HepG2 (cell line): Measurements from ENCODE around the gene TBC1D1. TPM values are rescaled to one million over a fixed set of nuclear protein-coding genes. Genes with fewer than 3 reads are reported as not detected.

ENCODE experiments used
- ATAC-seq: fragments of 200-7000 bp; cut with Tn5 transposase; 3 replicates; pipeline ENCODE4 v1.9.1; 2020; ENCODE audit warnings: mild to moderate bottlenecking, moderate library complexity
- BruUV-seq: library from RNA; stranded (reverse); fragments of 400-500 nt; replicated peaks from 2 replicates; lab custom pipeline; 2021; lab: Mats Ljungman, UMichigan
- CTCF ChIA-PET: fragments of 300-600 bp; formaldehyde crosslinking; extraction: SDS; loops from one replicate; lab custom pipeline; 2021; ENCODE audit warnings: low total read pairs, inconsistent platforms, low intra/inter-chr PET ratio; lab: Yijun Ruan, JAX
- POLR2A ChIA-PET: fragments of 350-600 bp; sonication (Branson Sonifier 250); formaldehyde crosslinking; loops from one replicate; lab custom pipeline; 2020; ENCODE audit warnings: antibody characterized with exemption, inconsistent platforms; lab: Yijun Ruan, JAX
- DNase-seq: peaks from one replicate; pipeline ENCODE4 v3.0.0-alpha.2; 2015; ENCODE audit warnings: low spot score
- FAIRE-seq: peaks from 3 replicates; lab custom pipeline; 2011; peaks lifted over from hg19 to GRCh38; lab: Jason Lieb, UNC
- H2AFZ ChIP-seq: one replicate; pipeline ENCODE4 v1.6.1; 2011; ENCODE audit warnings: low read length, inconsistent platforms
- H3K27ac ChIP-seq: fragments of 300-600 bp; 3 replicates; pipeline ENCODE4 v1.8.0; 2011; ENCODE audit warnings: mixed run types, mild to moderate bottlenecking, mixed read lengths, low read length, inconsistent platforms; ENCODE audit not compliant: insufficient read depth; ENCODE audit errors: extremely low read length
- H3K27me3 ChIP-seq, 2 experiments: fragments of 200-600 bp in 1 of 2; 2 replicates in 1 of 2; 3 replicates in 1 of 2; pipeline versions ENCODE4 v1.6.0 to v1.8.0; 2011; ENCODE audit warnings: low read length in 2 of 2, mild to moderate bottlenecking in 2 of 2, moderate library complexity in 2 of 2, inconsistent platforms in 1 of 2; ENCODE audit not compliant: insufficient read depth in 2 of 2, control insufficient read depth in 1 of 2
- H3K36me3 ChIP-seq, 2 experiments: fragments of 200-600 bp in 1 of 2; replicated peaks in 1 of 2; 2 replicates in 1 of 2; 3 replicates in 1 of 2; pipeline versions ENCODE4 v1.5.1 to v1.8.0; 2011; ENCODE audit warnings: low read length in 2 of 2, inconsistent platforms in 1 of 2; ENCODE audit not compliant: insufficient read depth in 2 of 2, control insufficient read depth in 1 of 2
- H3K4me1 ChIP-seq: 2 replicates; pipeline ENCODE4 v1.5.1; 2012; ENCODE audit warnings: low read length, inconsistent platforms; ENCODE audit not compliant: insufficient read depth
- H3K4me2 ChIP-seq: 2 replicates; pipeline ENCODE4 v1.6.0; 2011; ENCODE audit warnings: low read depth, low read length, inconsistent platforms
- H3K4me3 ChIP-seq, 3 experiments: fragments of 200-600 bp in 1 of 3; sonication (generic), shearing (Covaris generic) in 1 of 3; replicated peaks in 1 of 3; 2 replicates each; pipeline ENCODE4 v1.5.1; 2011 to 2016; ENCODE audit warnings: low read length in 3 of 3, inconsistent platforms in 2 of 3, low read depth in 2 of 3, mild to moderate bottlenecking in 2 of 3, control low read depth in 1 of 3, mixed read lengths in 1 of 3; ENCODE audit not compliant: insufficient read depth in 1 of 3
- H3K79me2 ChIP-seq: one replicate; pipeline ENCODE4 v1.6.1; 2011; ENCODE audit warnings: low read length, inconsistent platforms; ENCODE audit not compliant: insufficient read depth
- H3K9ac ChIP-seq: 2 replicates; pipeline ENCODE4 v1.6.0; 2011; ENCODE audit warnings: mild to moderate bottlenecking, low read depth, low read length, inconsistent platforms; ENCODE audit not compliant: insufficient read depth
- H3K9me3 ChIP-seq: 2 replicates; pipeline ENCODE4 v1.5.1; 2012; ENCODE audit warnings: mild to moderate bottlenecking, low read length
- H4K20me1 ChIP-seq: 2 replicates; pipeline ENCODE4 v1.6.0; 2011; ENCODE audit warnings: inconsistent platforms, mild to moderate bottlenecking, low read length, moderate library complexity; ENCODE audit not compliant: insufficient read depth
- ARNT2 ChIP-seq: sonication (generic); formaldehyde crosslinking; IDR thresholded peaks from 2 replicates; pipeline ENCODE4 v1.8.0; 2022; ENCODE audit warnings: mild to moderate bottlenecking, low read depth, missing genetic modification reagents, moderate library complexity
- ATF5 ChIP-seq: sonication (generic); formaldehyde crosslinking; IDR thresholded peaks from 2 replicates; pipeline ENCODE4 v1.4.0; 2020; ENCODE audit warnings: mild to moderate bottlenecking, low read depth, missing genetic modification reagents
- MAFF ChIP-seq: IDR thresholded peaks from 2 replicates; pipeline ENCODE4 v1.6.1; 2011; ENCODE audit warnings: low read depth, low read length, improper control_type of control experiment
- MAFK ChIP-seq, 2 experiments: IDR thresholded peaks in 1 of 2; conservative IDR thresholded peaks in 1 of 2; 2 replicates each; pipeline ENCODE4 v1.6.1; 2011; ENCODE audit warnings: improper control_type of control experiment in 2 of 2, low read length in 2 of 2
- RBM22 ChIP-seq: fragments of 200-400 bp; formaldehyde crosslinking; optimal IDR thresholded peaks from 2 replicates; pipeline ENCODE3; 2017; ENCODE audit warnings: mild to moderate bottlenecking, low read length, moderate library complexity
- WGBS: methylation state at CpG from one replicate; pipeline ENCODE4 v1.1.6; 2017; ENCODE audit warnings: low lambda C conversion rate; 5-methylcytosine and 5-hydroxymethylcytosine counted together
- in situ Hi-C: cut with HindIII; loops from 2 replicates; pipeline ENCODE4 v1.10.0; 2017; ENCODE audit warnings: low pct_unique_long_range_greater_than_20kb; ENCODE audit not compliant: extremely low pct_ligation_motif_present
- intact Hi-C: fragments of 100-400 bp; cut with micrococcal nuclease; formaldehyde crosslinking; loops from one replicate; pipeline ENCODE4 v1.10.0; 2022; ENCODE audit not compliant: unreplicated experiment
- polyA plus RNA-seq, 8 experiments: library from polyadenylated mRNA; depleted of rRNA in 3 of 8; stranded (reverse) in 7 of 8; unstranded in 1 of 8; fragments of >200 nt; fragmentation: Illumina TruSeq in 4 of 8; extraction: Trizol in 4 of 8; gene quantifications; 2 replicates each; pipeline versions ENCODE4 v1.2.1 to v1.2.3, GENCODE V29; 2011 to 2016; ENCODE audit warnings: low read depth in 4 of 8, missing spikeins in 1 of 8, mixed read lengths in 1 of 8; ENCODE audit not compliant: insufficient read depth in 1 of 8
- total RNA-seq, 5 experiments: library from RNA; depleted of rRNA; stranded (reverse); fragments of >200 nt; fragmentation: Illumina TruSeq; extraction: Trizol; gene quantifications; 2 replicates each; pipeline ENCODE4 v1.2.3, GENCODE V29; 2016; ENCODE audit warnings: low read depth in 1 of 5
- TF ChIP-seq, protein P1 (sequence below): sonication (generic); formaldehyde crosslinking; IDR thresholded peaks from 2 replicates; pipeline ENCODE4 v1.5.1; 2020; ENCODE audit warnings: mild to moderate bottlenecking, missing genetic modification reagents, moderate library complexity

The TBC1D1 gene
- total and polyA plus RNA-seq, 2 of the 13 experiments (the other 11 are each of a cell fraction or from before 2014, with no cell fraction given), result 37.3 to 62.8 TPM

- Histone ChIP-seq H3K4me2 (no peak overlapping the region), H3K79me2 (no peaks in the 10 kb centered on the region), H2AFZ (no peak overlapping the region), H3K4me3 (no peak overlapping the region), H3K9ac (no peak overlapping the region), H3K27ac (no peak overlapping the region), H3K4me1 (peaks cover 7% of the 10 kb centered on the region; the same call in 1 of the 2 replicates), H3K9me3 (no peaks in the 10 kb centered on the region), H3K36me3 (no peaks in the 10 kb centered on the region), H4K20me1 (no peaks in the 10 kb centered on the region), H3K27me3 (peaks cover 0 to 8% of the 10 kb centered on the region in 2 experiments; a peak in 2 of 5 replicates)
- no peak for TF ChIP-seq RBM22
- peak; percentile 77 to 80 for TF ChIP-seq MAFK (conservative IDR thresholded peaks at IDR 0.05 in 1 of 2, IDR thresholded peaks at IDR 0.05 in 1 of 2; ENCODE audit: low read length in 2 of 2)
- peak; percentile 65 for TF ChIP-seq MAFF
- no peak for TF ChIP-seq ATF5 (CRISPR knock-in tag)
- no peak for TF ChIP-seq ARNT2 (CRISPR knock-in tag)
- TF ChIP-seq, protein P1, sequence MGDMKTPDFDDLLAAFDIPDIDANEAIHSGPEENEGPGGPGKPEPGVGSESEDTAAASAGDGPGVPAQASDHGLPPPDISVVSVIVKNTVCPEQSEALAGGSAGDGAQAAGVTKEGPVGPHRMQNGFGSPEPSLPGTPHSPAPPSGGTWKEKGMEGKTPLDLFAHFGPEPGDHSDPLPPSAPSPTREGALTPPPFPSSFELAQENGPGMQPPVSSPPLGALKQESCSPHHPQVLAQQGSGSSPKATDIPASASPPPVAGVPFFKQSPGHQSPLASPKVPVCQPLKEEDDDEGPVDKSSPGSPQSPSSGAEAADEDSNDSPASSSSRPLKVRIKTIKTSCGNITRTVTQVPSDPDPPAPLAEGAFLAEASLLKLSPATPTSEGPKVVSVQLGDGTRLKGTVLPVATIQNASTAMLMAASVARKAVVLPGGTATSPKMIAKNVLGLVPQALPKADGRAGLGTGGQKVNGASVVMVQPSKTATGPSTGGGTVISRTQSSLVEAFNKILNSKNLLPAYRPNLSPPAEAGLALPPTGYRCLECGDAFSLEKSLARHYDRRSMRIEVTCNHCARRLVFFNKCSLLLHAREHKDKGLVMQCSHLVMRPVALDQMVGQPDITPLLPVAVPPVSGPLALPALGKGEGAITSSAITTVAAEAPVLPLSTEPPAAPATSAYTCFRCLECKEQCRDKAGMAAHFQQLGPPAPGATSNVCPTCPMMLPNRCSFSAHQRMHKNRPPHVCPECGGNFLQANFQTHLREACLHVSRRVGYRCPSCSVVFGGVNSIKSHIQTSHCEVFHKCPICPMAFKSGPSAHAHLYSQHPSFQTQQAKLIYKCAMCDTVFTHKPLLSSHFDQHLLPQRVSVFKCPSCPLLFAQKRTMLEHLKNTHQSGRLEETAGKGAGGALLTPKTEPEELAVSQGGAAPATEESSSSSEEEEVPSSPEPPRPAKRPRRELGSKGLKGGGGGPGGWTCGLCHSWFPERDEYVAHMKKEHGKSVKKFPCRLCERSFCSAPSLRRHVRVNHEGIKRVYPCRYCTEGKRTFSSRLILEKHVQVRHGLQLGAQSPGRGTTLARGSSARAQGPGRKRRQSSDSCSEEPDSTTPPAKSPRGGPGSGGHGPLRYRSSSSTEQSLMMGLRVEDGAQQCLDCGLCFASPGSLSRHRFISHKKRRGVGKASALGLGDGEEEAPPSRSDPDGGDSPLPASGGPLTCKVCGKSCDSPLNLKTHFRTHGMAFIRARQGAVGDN (CRISPR knock-in tag), result no peak
- BruUV-seq, result no TSS peak
- POLR2A ChIA-PET, result no interaction called here
- no peak for ATAC-seq
- 83% methylated on average over 3 of the region's 3 CpGs for WGBS
- intact Hi-C loops (no loop called here), in situ Hi-C loops (no loop called here)
- no peak for DNase-seq
- CTCF ChIA-PET, result no interaction called here
- FAIRE-seq, result no peak
Observed at GRCh38 chr4:37904824-37905223, 13.9 kb downstream of the TBC1D1 start.
